GM12875 (cell line): ENCODE measurements around the gene CACNA2D1.

Experiments
- H3K4me3 ChIP-seq: one replicate; pipeline ENCODE4 v1.5.1; 2011; ENCODE audit warnings: low read depth, low read length, control low read depth
- CTCF ChIP-seq: IDR thresholded peaks from 2 replicates; pipeline ENCODE4 v1.5.1; 2011; ENCODE audit warnings: low read depth, mild to moderate bottlenecking, control low read depth, inconsistent platforms, low read length, moderate library complexity, borderline replicate concordance; ENCODE audit not compliant: insufficient read depth

The CACNA2D1 gene

GRCh38 chr7:82318786-82319185 is 124.8 kb downstream of the CACNA2D1 start:
- no peak overlapping the region for H3K4me3 ChIP-seq
- no peak for TF ChIP-seq CTCF

GRCh38 chr7:82317760-82318159 is 125.8 kb downstream of the CACNA2D1 start:
- H3K4me3 ChIP-seq, result no peak overlapping the region
- no peak for TF ChIP-seq CTCF

GRCh38 chr7:82317257-82317721 is 126.3 kb downstream of the CACNA2D1 start:
- no peak overlapping the region for H3K4me3 ChIP-seq
- TF ChIP-seq CTCF, result no peak

- no peak for TF ChIP-seq CTCF
- no peak overlapping the region for H3K4me3 ChIP-seq
Measured at GRCh38 chr7:82313269-82313668, 130.3 kb downstream of the CACNA2D1 start.

GRCh38 chr7:82312646-82313045 is 130.9 kb downstream of the CACNA2D1 start:
- TF ChIP-seq CTCF, result no peak
- H3K4me3 ChIP-seq, result no peak overlapping the region

GRCh38 chr7:82305347-82306005 is 138.1 kb downstream of the CACNA2D1 start:
- TF ChIP-seq CTCF, result no peak
- H3K4me3 ChIP-seq, result no peak overlapping the region

- TF ChIP-seq CTCF, result no peak
Measured at GRCh38 chr7:82294865-82295264, 148.7 kb downstream of the CACNA2D1 start.

More at GRCh38 chr7:82294865-82295264, 148.7 kb downstream of the CACNA2D1 start:
- no peak overlapping the region for H3K4me3 ChIP-seq
